Ishikawa (cell line): ENCODE measurements around the gene COA4.

Experiments used
- CEBPB ChIP-seq: IDR thresholded peaks from 2 replicates; pipeline ENCODE4 v1.6.1; 2012
- CREB1 ChIP-seq: IDR thresholded peaks from 2 replicates; pipeline ENCODE4 v1.6.1; 2012; ENCODE audit warnings: low read depth
- EGR1 ChIP-seq: IDR thresholded peaks from 2 replicates; pipeline ENCODE4 v1.6.1; 2012
- EP300 ChIP-seq: IDR thresholded peaks from 2 replicates; pipeline ENCODE4 v1.6.1; 2012; ENCODE audit warnings: borderline replicate concordance
- FOXM1 ChIP-seq: IDR thresholded peaks from 2 replicates; pipeline ENCODE4 v1.6.1; 2012; ENCODE audit warnings: low read depth, borderline replicate concordance
- NFIC ChIP-seq: IDR thresholded peaks from 2 replicates; pipeline ENCODE4 v1.6.1; 2012
- RAD21 ChIP-seq: IDR thresholded peaks from 2 replicates; pipeline ENCODE4 v1.6.1; 2012; ENCODE audit warnings: low read depth
- TAF1 ChIP-seq: IDR thresholded peaks from 2 replicates; pipeline ENCODE4 v1.6.1; 2012; ENCODE audit warnings: low read depth, mild to moderate bottlenecking
- TCF12 ChIP-seq: IDR thresholded peaks from 2 replicates; pipeline ENCODE4 v1.6.1; 2012; ENCODE audit warnings: low read depth
- TEAD4 ChIP-seq: IDR thresholded peaks from 2 replicates; pipeline ENCODE4 v1.6.1; 2012
- YY1 ChIP-seq: IDR thresholded peaks from 2 replicates; pipeline ENCODE4 v1.6.1; 2012; ENCODE audit warnings: low read depth
- ZBTB7A ChIP-seq: IDR thresholded peaks from 2 replicates; pipeline ENCODE4 v1.6.1; 2012; ENCODE audit warnings: low read depth
- TF ChIP-seq, protein P1 (sequence below): IDR thresholded peaks from 2 replicates; pipeline ENCODE4 v1.6.1; 2012
- TF ChIP-seq, protein P2 (sequence below): IDR thresholded peaks from 2 replicates; pipeline ENCODE4 v1.6.1; 2012
- TF ChIP-seq, protein P3 (sequence below): IDR thresholded peaks from 2 replicates; pipeline ENCODE4 v1.6.1; 2012; ENCODE audit warnings: low read depth, mild to moderate bottlenecking

COA4 gene

DNA sequence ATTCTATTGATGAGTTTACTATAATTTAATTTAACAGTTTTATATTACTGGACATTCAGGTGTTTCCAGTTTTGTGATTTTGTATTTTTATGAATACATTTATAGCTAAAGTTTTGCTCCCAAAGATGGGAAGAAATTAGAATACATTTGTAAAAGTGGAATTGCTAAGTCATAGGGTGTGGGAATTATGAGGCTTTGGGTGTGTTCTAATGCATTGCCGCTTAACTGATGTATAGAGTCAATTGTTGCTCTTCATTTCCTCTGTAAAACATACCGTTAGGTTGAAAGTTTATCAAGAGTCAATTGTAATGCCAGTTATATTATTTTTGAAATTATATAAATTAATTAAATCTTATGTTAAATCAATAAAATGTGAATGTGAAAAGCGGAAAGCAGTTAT lies 16.4 kb upstream of the COA4 start:
- TF ChIP-seq TAF1 (no peak), YY1 (no peak), EGR1 (no peak)
- TF ChIP-seq, protein P1, sequence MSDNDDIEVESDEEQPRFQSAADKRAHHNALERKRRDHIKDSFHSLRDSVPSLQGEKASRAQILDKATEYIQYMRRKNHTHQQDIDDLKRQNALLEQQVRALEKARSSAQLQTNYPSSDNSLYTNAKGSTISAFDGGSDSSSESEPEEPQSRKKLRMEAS, result no peak

DNA sequence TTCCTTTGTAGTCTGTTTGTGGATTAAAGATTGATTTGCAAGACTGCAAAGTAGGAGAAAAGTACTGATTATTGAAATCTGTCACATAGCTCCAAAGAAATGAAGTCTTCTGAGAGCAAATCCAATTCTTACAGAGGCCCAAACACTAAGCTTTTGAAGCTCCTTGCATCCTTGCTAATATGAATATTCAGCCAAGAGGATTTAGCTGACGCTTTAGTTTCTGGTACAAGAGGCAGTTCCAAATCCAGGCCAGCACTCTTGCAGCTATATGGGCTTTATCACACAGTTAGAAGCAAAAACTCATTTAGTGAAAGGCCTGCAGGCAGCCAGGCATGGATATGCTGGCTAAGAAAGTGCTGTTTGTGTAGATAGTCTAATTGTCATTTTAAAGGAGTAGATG lies 12.9 kb upstream of the COA4 start:
- TF ChIP-seq TAF1 (no peak), ZBTB7A (no peak), NFIC (no peak), EGR1 (no peak), TEAD4 (no peak)
- TF ChIP-seq, protein P2, sequence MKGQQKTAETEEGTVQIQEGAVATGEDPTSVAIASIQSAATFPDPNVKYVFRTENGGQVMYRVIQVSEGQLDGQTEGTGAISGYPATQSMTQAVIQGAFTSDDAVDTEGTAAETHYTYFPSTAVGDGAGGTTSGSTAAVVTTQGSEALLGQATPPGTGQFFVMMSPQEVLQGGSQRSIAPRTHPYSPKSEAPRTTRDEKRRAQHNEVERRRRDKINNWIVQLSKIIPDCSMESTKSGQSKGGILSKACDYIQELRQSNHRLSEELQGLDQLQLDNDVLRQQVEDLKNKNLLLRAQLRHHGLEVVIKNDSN, result no peak
- TF ChIP-seq, protein P1, result no peak
- TF ChIP-seq, protein P3, sequence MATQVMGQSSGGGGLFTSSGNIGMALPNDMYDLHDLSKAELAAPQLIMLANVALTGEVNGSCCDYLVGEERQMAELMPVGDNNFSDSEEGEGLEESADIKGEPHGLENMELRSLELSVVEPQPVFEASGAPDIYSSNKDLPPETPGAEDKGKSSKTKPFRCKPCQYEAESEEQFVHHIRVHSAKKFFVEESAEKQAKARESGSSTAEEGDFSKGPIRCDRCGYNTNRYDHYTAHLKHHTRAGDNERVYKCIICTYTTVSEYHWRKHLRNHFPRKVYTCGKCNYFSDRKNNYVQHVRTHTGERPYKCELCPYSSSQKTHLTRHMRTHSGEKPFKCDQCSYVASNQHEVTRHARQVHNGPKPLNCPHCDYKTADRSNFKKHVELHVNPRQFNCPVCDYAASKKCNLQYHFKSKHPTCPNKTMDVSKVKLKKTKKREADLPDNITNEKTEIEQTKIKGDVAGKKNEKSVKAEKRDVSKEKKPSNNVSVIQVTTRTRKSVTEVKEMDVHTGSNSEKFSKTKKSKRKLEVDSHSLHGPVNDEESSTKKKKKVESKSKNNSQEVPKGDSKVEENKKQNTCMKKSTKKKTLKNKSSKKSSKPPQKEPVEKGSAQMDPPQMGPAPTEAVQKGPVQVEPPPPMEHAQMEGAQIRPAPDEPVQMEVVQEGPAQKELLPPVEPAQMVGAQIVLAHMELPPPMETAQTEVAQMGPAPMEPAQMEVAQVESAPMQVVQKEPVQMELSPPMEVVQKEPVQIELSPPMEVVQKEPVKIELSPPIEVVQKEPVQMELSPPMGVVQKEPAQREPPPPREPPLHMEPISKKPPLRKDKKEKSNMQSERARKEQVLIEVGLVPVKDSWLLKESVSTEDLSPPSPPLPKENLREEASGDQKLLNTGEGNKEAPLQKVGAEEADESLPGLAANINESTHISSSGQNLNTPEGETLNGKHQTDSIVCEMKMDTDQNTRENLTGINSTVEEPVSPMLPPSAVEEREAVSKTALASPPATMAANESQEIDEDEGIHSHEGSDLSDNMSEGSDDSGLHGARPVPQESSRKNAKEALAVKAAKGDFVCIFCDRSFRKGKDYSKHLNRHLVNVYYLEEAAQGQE, result no peak

DNA sequence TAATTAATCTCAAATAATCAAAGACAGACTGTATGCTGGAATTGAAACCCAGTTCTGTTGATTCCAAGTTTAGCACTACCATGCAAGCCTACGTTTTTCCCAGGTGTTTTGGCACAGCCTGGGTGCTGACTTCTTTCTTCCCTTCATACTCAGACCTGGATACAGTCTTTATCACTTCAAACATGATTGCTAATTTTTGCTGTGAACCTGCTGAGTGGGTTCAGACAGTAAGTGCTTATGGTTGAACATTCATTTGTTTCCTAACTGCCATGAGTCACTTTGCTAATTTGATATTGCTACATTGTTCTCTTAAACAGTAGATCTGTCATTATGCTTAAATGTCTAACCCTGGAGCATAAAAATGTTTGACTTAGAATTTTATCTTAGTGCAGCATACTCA lies 12.4 kb upstream of the COA4 start:
- TF ChIP-seq NFIC (no peak), YY1 (no peak), FOXM1 (no peak), CEBPB (no peak), EGR1 (no peak), RAD21 (no peak), TEAD4 (no peak), EP300 (no peak), CREB1 (no peak), TAF1 (no peak), ZBTB7A (no peak), TCF12 (no peak)
- TF ChIP-seq, protein P3, result no peak
- TF ChIP-seq, protein P1, result no peak
- TF ChIP-seq, protein P2, result no peak

DNA sequence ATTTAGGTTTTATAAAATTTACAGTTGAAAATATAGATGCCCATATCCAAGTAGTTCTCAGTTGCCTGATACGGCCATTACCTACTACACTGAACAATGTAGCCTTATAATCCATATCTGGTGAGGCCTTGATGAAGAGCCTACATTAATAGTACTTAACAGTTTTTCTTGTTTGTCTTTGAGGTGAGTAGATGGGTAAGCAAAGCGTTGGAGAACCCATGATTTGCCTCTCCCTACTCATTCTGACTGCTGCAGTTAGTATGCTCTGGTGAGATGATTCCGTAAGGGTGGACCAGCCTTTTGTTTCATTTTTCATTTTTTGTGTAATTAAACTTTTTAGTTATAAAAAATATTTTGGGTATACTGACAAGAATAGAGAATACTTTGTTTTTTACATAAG lies 11.6 kb upstream of the COA4 start:
- TF ChIP-seq EGR1 (no peak), FOXM1 (no peak), CREB1 (no peak)
- TF ChIP-seq, protein P2, result no peak
- TF ChIP-seq, protein P3, result no peak

DNA sequence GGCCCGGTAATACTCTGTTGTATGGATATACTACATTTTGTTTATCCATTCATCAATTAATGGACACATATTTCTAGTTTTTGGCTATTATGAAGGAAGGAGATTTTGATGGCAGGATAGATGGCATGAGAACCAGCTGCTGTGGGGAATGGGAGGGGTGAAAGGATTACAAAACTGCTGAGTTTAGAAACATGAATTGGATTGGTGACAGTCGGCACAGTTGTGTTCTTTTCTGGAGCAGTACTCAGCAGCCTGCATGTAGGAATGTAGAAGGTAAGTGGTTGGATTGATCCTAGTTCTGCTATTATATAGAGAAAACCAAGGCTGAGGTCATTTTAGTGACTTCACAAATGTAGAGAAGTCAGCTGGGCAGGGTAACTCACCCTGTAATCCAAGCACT lies 7.2 kb upstream of the COA4 start:
- no peak for TF ChIP-seq NFIC
- TF ChIP-seq TEAD4, result no peak
- no peak for TF ChIP-seq FOXM1
- TF ChIP-seq, protein P1, result no peak
- TF ChIP-seq, protein P2, result no peak
- no peak for TF ChIP-seq CREB1
- TF ChIP-seq ZBTB7A, result no peak
- TF ChIP-seq TCF12, result no peak
- TF ChIP-seq YY1, result no peak
- no peak for TF ChIP-seq TAF1
- TF ChIP-seq RAD21, result no peak
- TF ChIP-seq CEBPB, result no peak
- TF ChIP-seq, protein P3, result no peak
- TF ChIP-seq EP300, result no peak
- no peak for TF ChIP-seq EGR1
